ENCODE results near the gene AKR1C4. TPM values are rescaled to one million over a fixed set of nuclear protein-coding genes. Genes with fewer than 3 reads are reported as not detected.

Gene AKR1C4
- total and polyA plus RNA-seq, 2 of the 8 experiments (the other 6 are each of a cell fraction or from before 2014, with no cell fraction given): not detected

- Histone ChIP-seq H3K79me1 (ENCODE audit: low read depth, low read length) (no peaks in the 10 kb centered on the region), H3K4me1 (replicated peaks in 1 of 4; ENCODE audit: control insufficient read depth in 3 of 4, insufficient read depth in 4 of 4, low read length in 3 of 4) (no peaks in the 10 kb centered on the region), H2BK120ac (replicated peaks; ENCODE audit: low read depth, low read length) (no peak overlapping the region), H3K79me2 (ENCODE audit: control insufficient read depth in 1 of 2, insufficient read depth in 2 of 2, low read length in 2 of 2) (no peaks in the 10 kb centered on the region), H4K20me1 (replicated peaks in 1 of 2; ENCODE audit: control insufficient read depth in 1 of 2, insufficient read depth in 2 of 2, low read length in 2 of 2) (no peaks in the 10 kb centered on the region), H4K91ac (replicated peaks; ENCODE audit: insufficient read length, low read length) (no peak overlapping the region), H3K27ac (ENCODE audit: low read depth, low read length) (no peak overlapping the region), H3K23me2 (ENCODE audit: low read depth, low read length) (no peaks in the 10 kb centered on the region), H3K4ac (replicated peaks; ENCODE audit: insufficient read length, low read depth, low read length) (no peak overlapping the region), H3K9ac (replicated peaks in 1 of 4; ENCODE audit: extremely low read depth in 1 of 4, low read depth in 3 of 4, low read length in 3 of 4) (no peak overlapping the region), H3K27me3 (replicated peaks in 1 of 4; ENCODE audit: control insufficient read depth in 3 of 4, extremely low read depth in 1 of 4, insufficient read depth in 3 of 4, low read length in 3 of 4) (no peaks in the 10 kb centered on the region), H4K8ac (ENCODE audit: extremely low read depth, insufficient read depth, low read length) (no peak overlapping the region), H2BK5ac (ENCODE audit: low read depth, low read length) (no peak overlapping the region), H3K4me3 (ENCODE audit: extremely low read depth in 1 of 4, insufficient read depth in 2 of 4, low read depth in 3 of 4, low read length in 4 of 4) (no peak overlapping the region), H3K23ac (ENCODE audit: insufficient read length) (no peak overlapping the region), H3K9me3 (ENCODE audit: insufficient read depth in 2 of 2, low read depth in 1 of 2, low read length in 1 of 2) (no peaks in the 10 kb centered on the region), H2BK15ac (ENCODE audit: low read length) (no peak overlapping the region), H3K18ac (ENCODE audit: extremely low read depth, low read length) (no peak overlapping the region), H2BK20ac (ENCODE audit: low read length) (no peak overlapping the region), H3K56ac (replicated peaks; ENCODE audit: insufficient read length, low read depth, low read length) (no peak overlapping the region), H3K4me2 (ENCODE audit: insufficient read depth in 1 of 2, low read depth in 2 of 2, low read length in 2 of 2) (no peak overlapping the region), H2AK5ac (ENCODE audit: low read depth, low read length) (no peak overlapping the region), H4K5ac (ENCODE audit: insufficient read length, low read depth, low read length) (no peak overlapping the region), H2AFZ (ENCODE audit: low read length) (no peak overlapping the region), H2BK12ac (ENCODE audit: low read depth, low read length) (no peak overlapping the region), H3K14ac (ENCODE audit: insufficient read length) (no peak overlapping the region), H3K36me3 (ENCODE audit: control insufficient read depth in 2 of 4, insufficient read depth in 4 of 4, low read length in 3 of 4) (no peaks in the 10 kb centered on the region)
- ChIA-PET POLR2A (ENCODE audit: partially characterized antibody) (no interaction called here), CTCF (ENCODE audit: partially characterized antibody) (no interaction called here)
- peak; percentile 36 for FAIRE-seq
- no peak for DNase-seq (ENCODE audit: low read depth in 1 of 2, low spot score in 2 of 2)
- 95% methylated on average over 1 of the region's 1 CpG; no CpG with 5 or more reads in 1 of the 2 experiments for WGBS, 2 experiments (ENCODE audit: extremely low coverage in 1 of 2, insufficient coverage in 1 of 2, insufficient read length in 1 of 2, insufficient replicate concordance in 2 of 2, low coverage in 1 of 2, low lambda C conversion rate in 2 of 2, missing lambda C conversion rate in 1 of 2)
- TF ChIP-seq CBX8 (IDR thresholded peaks at IDR 0.05; ENCODE audit: borderline replicate concordance, low read depth, low read length): no peak
- TF ChIP-seq ZNF274 (IDR thresholded peaks at IDR 0.05; ENCODE audit: borderline replicate concordance, extremely low read depth, low read length): no peak
- TF ChIP-seq FOSL1 (IDR thresholded peaks at IDR 0.05; ENCODE audit: insufficient read depth, low read depth, low read length): no peak
- no peak for TF ChIP-seq POU5F1 (IDR thresholded peaks at IDR 0.05; ENCODE audit: low read depth, low read length)
- TF ChIP-seq SIN3A (conservative IDR thresholded peaks at IDR 0.05 in 1 of 2, IDR thresholded peaks at IDR 0.05 in 1 of 2; ENCODE audit: low read depth in 1 of 2, low read length in 2 of 2): no peak
- no peak for TF ChIP-seq YY1 (IDR thresholded peaks at IDR 0.05; ENCODE audit: low read depth, low read length)
- no peak for TF ChIP-seq JUN (IDR thresholded peaks at IDR 0.05; ENCODE audit: low read depth, low read length)
- TF ChIP-seq ATF3 (IDR thresholded peaks at IDR 0.05; ENCODE audit: insufficient read depth, low read depth, low read length): no peak
- no peak for TF ChIP-seq POLR2AphosphoS5 (IDR thresholded peaks at IDR 0.05; ENCODE audit: low read depth, low read length)
- no peak for TF ChIP-seq CTBP2 (IDR thresholded peaks at IDR 0.05; ENCODE audit: borderline replicate concordance, insufficient read depth, insufficient read length, low read length)
- TF ChIP-seq TAF7 (optimal IDR thresholded peaks at IDR 0.05; ENCODE audit: borderline replicate concordance, low read depth, low read length): no peak
- no peak for TF ChIP-seq SAP30 (IDR thresholded peaks at IDR 0.05; ENCODE audit: insufficient read depth, insufficient replicate concordance, low read length)
- TF ChIP-seq TEAD4 (IDR thresholded peaks at IDR 0.05; ENCODE audit: low read depth, low read length): no peak
These were observed 46.9 kb downstream of the AKR1C4 start for GRCh38 chr10:5243521-5243987.

Measured in H1 (cell line).